SK-N-SH (cell line): ENCODE measurements around the gene SIRPA.

ENCODE experiments used
- CHD2 ChIP-seq: fragments of 150-350 bp; IDR thresholded peaks from 2 replicates; pipeline ENCODE4 v1.6.1; 2018; ENCODE audit warnings: low read length; ENCODE audit not compliant: partially characterized antibody
- EP300 ChIP-seq, 2 experiments: IDR thresholded peaks; 2 replicates each; pipeline versions ENCODE4 v1.4.0 to v1.6.1; 2012; ENCODE audit warnings: borderline replicate concordance in 1 of 2, low read depth in 1 of 2, low read length in 1 of 2
- TAF1 ChIP-seq: IDR thresholded peaks from 2 replicates; pipeline ENCODE4 v1.6.1; 2012; ENCODE audit warnings: low read depth, mild to moderate bottlenecking, low read length, moderate library complexity, borderline replicate concordance
- TF ChIP-seq, protein P1 (sequence below): fragments of 200-600 bp; sonication (generic); IDR thresholded peaks from 2 replicates; pipeline ENCODE4 v1.6.1; 2017; ENCODE audit warnings: antibody characterized with exemption, mild to moderate bottlenecking, moderate library complexity

GRCh38 chr20:1955217-1955616, 60.0 kb downstream of the SIRPA start:
- TF ChIP-seq TAF1, result no peak
- TF ChIP-seq EP300 (IDR thresholded peaks at IDR 0.05; ENCODE audit: borderline replicate concordance in 1 of 2, low read depth in 1 of 2, low read length in 1 of 2), result no peak
- TF ChIP-seq, protein P1, sequence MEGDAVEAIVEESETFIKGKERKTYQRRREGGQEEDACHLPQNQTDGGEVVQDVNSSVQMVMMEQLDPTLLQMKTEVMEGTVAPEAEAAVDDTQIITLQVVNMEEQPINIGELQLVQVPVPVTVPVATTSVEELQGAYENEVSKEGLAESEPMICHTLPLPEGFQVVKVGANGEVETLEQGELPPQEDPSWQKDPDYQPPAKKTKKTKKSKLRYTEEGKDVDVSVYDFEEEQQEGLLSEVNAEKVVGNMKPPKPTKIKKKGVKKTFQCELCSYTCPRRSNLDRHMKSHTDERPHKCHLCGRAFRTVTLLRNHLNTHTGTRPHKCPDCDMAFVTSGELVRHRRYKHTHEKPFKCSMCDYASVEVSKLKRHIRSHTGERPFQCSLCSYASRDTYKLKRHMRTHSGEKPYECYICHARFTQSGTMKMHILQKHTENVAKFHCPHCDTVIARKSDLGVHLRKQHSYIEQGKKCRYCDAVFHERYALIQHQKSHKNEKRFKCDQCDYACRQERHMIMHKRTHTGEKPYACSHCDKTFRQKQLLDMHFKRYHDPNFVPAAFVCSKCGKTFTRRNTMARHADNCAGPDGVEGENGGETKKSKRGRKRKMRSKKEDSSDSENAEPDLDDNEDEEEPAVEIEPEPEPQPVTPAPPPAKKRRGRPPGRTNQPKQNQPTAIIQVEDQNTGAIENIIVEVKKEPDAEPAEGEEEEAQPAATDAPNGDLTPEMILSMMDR, result no peak
- TF ChIP-seq CHD2, result no peak
